GM12872 (cell line): Measurements from ENCODE around the gene SETD5.

Experiments used
- TF ChIP-seq, protein P1 (sequence below): IDR thresholded peaks from 3 replicates; pipeline ENCODE4 v1.5.1; 2011; ENCODE audit warnings: low read depth, mild to moderate bottlenecking, low read length, moderate library complexity; ENCODE audit not compliant: insufficient read depth

SETD5 gene

DNA sequence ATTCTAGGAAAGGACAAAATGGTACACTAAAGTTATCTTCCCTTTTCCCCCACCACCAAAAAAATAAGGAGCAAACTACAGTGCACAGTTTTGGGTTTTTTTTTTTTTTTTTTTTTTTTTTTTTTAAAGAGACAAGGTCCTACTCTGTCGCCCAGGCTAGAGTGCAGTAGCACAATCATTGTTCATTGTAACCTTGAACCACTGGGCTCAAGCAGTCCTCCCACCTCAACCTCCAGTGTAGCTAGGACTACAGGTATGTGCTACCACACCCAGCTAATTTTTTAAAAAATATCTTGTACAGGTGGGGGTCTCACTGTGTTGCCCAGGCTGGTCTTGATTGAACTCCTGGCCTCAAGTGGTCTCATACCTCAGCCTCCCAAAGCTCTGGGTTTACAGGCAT, 14.9 kb downstream of the SETD5 start:
- TF ChIP-seq, protein P1, sequence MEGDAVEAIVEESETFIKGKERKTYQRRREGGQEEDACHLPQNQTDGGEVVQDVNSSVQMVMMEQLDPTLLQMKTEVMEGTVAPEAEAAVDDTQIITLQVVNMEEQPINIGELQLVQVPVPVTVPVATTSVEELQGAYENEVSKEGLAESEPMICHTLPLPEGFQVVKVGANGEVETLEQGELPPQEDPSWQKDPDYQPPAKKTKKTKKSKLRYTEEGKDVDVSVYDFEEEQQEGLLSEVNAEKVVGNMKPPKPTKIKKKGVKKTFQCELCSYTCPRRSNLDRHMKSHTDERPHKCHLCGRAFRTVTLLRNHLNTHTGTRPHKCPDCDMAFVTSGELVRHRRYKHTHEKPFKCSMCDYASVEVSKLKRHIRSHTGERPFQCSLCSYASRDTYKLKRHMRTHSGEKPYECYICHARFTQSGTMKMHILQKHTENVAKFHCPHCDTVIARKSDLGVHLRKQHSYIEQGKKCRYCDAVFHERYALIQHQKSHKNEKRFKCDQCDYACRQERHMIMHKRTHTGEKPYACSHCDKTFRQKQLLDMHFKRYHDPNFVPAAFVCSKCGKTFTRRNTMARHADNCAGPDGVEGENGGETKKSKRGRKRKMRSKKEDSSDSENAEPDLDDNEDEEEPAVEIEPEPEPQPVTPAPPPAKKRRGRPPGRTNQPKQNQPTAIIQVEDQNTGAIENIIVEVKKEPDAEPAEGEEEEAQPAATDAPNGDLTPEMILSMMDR = no peak

- TF ChIP-seq, protein P1 = no peak
Measured at GRCh38 chr3:9414826-9415225, 17.4 kb downstream of the SETD5 start.

GRCh38 chr3:9415485-9416138, 18.2 kb downstream of the SETD5 start:
- TF ChIP-seq, protein P1 = no peak

- TF ChIP-seq, protein P1 = no peak
Measured at GRCh38 chr3:9416139-9416780, 18.8 kb downstream of the SETD5 start.

- TF ChIP-seq, protein P1 = no peak
Measured at GRCh38 chr3:9420850-9421549, 23.6 kb downstream of the SETD5 start.

- TF ChIP-seq, protein P1 = peak; percentile 29; the same call in 1 of the 3 replicates
Measured at GRCh38 chr3:9422712-9423424, 25.5 kb downstream of the SETD5 start.

DNA sequence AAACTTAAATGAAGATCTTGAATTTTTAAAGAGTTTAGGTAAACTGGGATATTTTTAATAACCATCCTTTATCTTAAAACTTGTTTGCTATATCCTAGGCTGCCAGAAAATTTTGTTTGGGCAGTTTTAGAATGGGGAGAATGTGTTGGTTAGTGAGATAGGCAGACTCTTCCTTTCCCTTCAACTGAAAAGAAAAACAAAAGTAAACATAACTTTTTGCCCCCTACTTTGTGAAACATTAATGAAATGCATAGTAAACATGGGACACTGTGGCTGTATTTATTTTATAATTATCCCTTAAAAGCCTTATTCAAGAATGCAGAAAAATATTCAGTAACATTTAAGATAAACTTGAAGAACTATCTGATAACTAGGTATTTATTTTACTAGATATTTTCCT, 31.0 kb downstream of the SETD5 start:
- TF ChIP-seq, protein P1 = no peak
